Retinal pigment epithelial cell (primary cell): Measurements from ENCODE around the gene TNFRSF18.

Source experiments
- DNase-seq: peaks from one replicate; pipeline ENCODE4 v3.0.0-alpha.2; 2010; ENCODE audit warnings: low read depth
- H3K4me3 ChIP-seq: 2 replicates; pipeline ENCODE4 v1.5.1; 2011; ENCODE audit warnings: mild to moderate bottlenecking, low read length, control low read depth, moderate library complexity
- TF ChIP-seq, protein P1 (sequence below): conservative IDR thresholded peaks from 2 replicates; pipeline ENCODE4 v1.5.1; 2011; ENCODE audit warnings: low read depth, low read length, control low read depth, inconsistent platforms

Gene TNFRSF18

DNA sequence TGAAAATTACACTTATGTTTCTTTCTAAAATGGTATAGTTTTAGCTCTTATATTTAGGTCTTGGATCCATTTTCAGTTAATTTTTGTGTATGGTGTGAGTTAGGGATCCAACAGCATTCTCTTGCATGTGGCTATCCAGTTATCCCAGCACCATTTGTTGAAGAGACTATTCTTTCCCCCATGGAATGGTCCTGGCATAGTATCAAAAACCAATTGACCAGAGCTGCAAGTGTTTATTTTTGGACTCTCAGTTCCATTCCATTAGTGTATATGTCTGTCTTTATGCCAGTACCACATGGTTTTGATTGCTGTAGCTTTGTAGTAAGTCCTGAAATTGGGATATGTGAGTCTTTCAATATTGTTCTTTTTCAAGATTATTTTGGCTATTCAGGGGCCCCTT is 18.5 kb downstream of the TNFRSF18 start:
- TF ChIP-seq, protein P1, sequence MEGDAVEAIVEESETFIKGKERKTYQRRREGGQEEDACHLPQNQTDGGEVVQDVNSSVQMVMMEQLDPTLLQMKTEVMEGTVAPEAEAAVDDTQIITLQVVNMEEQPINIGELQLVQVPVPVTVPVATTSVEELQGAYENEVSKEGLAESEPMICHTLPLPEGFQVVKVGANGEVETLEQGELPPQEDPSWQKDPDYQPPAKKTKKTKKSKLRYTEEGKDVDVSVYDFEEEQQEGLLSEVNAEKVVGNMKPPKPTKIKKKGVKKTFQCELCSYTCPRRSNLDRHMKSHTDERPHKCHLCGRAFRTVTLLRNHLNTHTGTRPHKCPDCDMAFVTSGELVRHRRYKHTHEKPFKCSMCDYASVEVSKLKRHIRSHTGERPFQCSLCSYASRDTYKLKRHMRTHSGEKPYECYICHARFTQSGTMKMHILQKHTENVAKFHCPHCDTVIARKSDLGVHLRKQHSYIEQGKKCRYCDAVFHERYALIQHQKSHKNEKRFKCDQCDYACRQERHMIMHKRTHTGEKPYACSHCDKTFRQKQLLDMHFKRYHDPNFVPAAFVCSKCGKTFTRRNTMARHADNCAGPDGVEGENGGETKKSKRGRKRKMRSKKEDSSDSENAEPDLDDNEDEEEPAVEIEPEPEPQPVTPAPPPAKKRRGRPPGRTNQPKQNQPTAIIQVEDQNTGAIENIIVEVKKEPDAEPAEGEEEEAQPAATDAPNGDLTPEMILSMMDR: no peak
- no peak for DNase-seq
- H3K4me3 ChIP-seq: no peak overlapping the region

DNA sequence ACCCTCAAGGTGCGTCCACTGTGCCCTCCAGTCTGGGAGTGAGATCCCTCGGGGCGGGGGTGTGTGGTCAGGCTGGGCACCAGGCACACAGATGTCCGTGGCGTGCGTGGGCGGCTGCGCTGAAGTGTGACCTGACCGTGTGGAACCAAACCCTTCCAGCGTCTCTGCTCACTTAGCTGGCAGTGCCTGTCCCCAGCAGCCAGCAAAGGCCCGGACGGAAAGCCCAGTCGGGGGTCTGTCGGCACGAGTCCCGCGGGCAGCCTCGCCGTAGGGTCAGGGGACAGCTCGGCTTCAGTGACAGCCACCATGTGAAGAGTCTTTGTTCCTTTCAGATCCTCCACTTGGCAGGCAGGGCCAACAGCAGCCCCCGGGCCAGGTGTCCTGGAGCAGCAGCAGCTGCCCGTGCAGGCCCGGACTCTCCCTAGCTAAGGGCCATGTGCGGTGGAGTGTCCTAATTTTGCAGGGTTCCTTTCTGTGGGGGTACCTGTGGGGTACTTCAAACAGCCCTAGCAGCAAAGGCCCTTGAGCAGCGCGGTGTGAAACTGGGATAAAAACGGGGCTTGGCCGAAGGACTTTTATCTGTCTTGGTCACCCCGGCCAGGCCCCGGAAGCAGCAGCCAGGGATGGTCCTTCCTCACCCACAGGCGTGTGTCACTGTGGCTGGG is 21.2 kb downstream of the TNFRSF18 start:
- DNase-seq: no peak
- H3K4me3 ChIP-seq: no peak overlapping the region
- TF ChIP-seq, protein P1: no peak

DNA sequence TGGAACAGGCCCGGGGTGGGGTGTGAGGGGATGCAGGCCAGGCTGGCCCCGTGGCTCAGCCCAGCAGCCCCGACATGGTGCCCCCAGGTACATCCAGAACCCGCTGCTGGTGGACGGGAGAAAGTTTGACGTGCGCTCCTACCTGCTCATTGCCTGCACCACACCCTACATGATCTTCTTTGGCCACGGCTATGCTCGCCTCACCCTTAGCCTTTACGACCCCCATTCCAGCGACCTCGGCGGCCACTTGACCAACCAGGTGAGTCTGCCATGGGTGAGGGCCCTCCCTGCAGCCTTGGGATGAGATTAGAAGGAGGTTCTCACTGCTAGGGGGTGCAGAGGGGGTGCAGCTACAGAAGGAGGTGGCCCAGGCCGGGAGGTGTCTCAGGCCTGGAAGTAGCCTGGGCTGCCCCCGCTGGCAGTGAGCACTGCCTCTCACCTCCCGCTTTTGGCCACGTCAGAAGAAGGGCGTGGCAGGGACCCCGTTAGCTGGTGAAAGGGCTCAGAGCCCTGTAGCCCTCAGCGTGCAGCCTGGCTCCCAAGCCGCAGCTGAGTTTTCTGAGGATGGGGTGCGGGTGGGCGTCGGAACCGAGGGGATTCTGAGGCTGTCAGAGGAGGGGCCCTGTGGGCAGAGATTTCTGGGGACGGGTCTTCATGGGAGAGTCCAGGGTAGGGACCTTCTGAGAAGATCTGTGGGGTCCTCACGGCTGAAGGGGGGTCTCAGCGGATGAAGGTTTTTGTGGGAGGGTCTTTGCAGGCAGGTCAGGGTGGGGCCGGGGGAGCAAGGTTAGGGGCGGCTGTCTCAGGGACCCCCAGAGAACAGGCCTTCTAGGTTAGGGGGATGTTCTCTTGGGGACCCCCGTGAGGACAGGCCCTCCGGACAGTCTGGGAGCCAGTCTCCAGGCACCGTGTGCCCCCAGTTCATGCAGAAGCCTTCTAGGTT is 22.3 kb downstream of the TNFRSF18 start:
- H3K4me3 ChIP-seq: no peak overlapping the region
- TF ChIP-seq, protein P1: no peak
- DNase-seq: no peak

DNA sequence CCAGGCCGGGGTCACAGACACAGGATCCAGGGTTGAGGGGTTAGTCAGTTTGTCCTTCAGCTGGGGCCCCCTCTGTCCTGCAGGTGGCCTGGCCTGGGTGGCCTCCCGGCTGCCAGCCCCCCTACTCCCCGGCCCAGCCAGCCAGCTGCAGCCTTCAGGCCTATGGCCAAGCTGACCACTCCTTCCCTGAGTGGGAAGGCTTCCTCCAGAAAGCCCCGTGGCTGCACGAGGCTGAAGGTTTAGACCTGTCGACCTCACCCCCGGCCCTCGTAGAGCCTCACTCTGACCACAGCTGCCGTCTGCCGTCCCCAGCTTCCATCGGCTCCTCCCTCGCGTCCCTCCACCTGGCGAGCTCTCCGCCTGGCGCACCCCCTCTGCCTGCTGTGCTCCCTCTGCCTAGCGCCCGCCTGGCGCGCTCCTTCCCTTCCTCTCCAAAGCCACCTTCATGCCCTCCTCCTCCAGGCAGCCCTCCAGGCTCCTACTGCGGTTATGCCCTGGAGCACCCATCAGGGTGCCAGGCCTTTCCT is 23.1 kb downstream of the TNFRSF18 start:
- no peak overlapping the region for H3K4me3 ChIP-seq
- no peak for DNase-seq
- TF ChIP-seq, protein P1: no peak

DNA sequence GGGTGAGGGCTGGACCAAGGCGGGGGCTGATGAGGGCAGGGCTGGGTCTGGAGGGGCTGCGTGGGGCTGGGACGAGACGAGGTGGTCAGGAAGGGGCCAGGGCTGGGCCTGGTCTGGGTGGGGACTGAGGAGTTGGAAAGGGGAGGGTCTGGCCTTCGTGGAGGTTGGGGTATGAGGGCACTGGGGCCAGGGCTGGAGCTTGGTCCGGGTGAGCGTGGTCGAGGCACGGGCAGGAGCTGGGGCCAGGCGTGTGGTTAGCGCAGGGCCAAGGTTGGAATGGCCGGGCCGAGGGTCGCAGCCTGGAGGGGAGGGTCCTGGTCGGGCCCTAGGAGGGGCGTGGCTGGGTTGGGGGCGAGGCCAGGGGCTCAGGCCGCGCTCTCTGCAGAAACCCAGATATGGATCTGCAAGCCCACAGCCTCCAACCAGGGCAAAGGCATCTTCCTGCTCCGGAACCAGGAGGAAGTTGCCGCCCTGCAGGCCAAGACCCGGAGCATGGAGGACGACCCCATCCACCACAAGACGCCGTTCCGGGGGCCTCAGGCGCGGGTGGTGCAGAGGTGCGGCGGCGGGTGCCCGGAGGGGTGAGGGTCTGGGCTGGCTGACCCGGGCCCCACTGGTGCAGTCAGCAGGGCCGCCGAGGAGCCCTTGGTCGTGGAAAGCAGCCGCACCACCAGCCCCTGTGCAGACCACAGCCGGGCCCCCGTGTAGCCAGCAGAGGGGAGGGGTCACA is 23.7 kb downstream of the TNFRSF18 start:
- no peak overlapping the region for H3K4me3 ChIP-seq
- TF ChIP-seq, protein P1: no peak
- no peak for DNase-seq

DNA sequence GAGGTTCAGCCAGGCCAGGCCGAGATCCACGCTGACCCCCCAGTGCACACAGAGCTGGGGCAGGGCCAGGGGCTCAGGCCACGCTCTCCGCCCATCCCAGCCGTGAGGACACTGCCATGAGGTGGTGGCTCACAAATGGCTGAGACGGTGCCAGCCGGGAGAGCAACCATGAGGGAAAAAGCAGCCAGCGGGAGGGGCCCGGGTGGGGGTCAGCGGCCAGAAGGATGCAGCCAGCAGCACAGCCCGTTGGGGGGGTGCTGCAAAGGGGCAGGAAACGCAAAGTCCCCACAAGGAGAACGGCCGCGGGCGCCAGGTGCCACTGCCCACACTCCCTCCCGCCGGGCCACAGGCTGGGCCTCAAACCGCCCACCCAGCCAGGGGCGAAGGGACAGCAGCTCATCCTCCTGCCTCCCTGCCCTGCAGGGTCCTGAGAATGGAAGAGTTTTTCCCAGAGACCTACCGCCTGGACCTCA is 24.4 kb downstream of the TNFRSF18 start:
- no peak for DNase-seq
- no peak overlapping the region for H3K4me3 ChIP-seq
- TF ChIP-seq, protein P1: no peak
